GDM1 (cell line): ENCODE data around the gene RIC1.
"Not testable (repeated sequence)": the region's sequence is repeated elsewhere in the genome, so short reads cannot be mapped to it uniquely, and the experiment has no call there.

ENCODE experiments used
- DNase-seq: peaks from one replicate; lab custom pipeline; 2025; lab: John Stamatoyannopoulos, UW

The RIC1 gene

DNA sequence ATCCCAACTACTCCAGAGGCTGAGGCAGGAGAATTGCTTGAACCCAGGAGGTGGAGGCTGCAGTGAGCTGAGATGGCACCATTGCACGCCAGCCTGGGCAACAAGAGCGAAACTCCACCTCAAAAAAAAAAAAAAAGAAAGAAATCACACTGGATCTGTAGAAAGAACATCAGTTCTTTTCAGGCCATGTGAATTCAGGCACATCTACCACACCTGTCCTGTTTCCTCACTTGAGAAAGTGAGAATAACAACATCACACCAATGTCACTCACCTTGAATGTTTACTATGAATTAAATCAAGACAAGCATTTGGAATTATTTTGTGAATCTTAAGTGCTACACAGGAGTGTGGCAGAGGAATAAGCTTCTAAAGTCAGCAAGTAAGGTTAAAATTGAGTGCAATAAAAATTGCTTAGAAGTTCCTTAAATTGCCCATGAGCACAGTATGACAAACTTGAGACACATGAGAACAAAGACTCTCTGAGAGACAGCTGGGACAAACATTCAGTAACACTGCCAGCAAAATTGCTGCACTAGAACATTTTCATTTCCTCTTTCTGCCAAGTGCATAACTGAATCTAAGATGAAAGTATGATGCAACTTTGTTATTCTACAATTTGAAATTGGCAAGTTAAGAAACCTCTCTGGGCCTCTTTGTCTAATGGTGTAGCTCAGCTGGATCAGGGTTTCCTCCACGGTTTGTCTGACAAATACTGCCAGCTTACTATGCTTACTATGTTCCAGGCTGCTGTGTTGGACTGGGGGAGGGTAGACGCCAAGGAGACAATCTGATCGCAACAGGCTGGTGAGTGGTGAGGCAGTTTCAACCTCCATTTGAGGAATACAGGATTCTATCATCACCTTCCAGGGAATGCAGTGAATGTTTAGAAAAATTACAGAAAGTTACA lies 1.9 kb upstream of the RIC1 start:
- DNase-seq = peak; percentile 75

DNA sequence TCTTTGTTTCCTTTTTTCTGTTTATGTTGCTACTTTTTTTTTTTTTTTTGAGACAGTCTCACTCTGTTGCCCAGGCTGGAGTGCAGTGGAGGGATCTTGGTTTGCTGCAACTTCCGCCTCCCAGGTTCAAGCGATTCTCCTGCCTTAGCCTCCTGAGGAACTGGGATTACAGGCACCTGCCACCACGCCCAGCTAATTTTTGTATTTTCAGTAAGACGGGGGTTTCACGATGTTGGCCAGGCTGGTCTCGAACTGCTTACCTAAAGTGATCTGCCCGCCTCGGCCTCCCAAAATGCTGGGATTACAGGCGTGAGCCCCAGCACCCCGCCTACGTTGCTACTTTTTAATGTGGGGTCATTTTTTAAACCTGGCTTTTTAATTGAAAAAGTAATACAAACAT lies 1.2 kb upstream of the RIC1 start:
- not testable (repeated sequence) for DNase-seq

DNA sequence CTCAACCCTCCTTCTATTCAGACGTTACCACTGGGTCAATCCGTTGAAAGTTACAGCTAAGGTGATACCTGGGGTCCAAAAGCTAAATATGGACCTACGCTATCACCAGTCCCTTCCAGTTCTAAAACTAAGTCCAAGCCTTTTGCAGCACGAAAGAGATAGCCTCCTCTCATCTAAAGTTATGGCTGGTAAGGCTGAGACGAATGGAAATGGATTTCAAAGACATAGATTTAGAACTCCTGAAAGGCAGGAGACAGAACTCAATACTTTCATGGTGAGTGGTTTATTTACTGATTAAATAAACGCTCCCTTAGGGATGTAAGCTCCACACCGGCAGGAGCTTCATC lies 751 bp upstream of the RIC1 start:
- no peak for DNase-seq

DNA sequence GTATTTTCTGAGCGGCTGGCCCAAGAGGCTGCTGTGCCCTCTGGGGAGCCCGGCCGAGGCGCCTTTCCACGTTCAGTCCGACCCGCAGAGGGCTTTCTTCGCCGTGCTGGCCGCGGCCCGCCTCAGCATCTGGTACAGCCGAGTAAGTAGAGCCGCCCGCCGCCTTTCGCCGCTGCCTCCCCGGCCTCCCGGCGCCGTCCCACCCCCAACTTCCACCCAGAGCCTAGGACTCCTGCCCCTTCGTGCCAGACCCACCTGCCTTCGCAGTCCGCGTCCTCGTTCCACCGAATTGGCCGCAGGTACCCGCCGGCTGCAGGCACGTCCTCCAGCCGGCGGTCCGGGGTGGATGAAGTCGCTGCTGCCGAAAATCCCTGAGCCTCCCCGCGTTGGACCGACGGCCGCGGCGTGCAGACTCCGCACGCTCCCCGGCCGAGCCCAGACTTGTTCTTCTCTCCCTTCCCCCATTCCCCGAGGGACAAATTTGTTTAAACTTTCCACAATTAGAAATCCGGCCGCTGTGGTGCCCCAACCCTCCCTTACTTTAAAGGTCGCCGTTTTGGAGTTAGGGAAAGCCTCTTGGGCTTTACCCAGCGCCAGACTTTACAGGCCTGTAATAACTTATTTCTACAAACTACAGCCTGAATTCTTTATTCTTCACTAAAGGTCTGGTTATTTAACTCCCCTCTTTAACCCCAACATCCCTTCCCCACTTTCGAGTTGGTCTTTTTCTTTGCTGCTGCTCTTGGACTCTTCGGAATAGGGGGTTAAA lies 589 bp downstream of the RIC1 start:
- peak; percentile 36 for DNase-seq

DNA sequence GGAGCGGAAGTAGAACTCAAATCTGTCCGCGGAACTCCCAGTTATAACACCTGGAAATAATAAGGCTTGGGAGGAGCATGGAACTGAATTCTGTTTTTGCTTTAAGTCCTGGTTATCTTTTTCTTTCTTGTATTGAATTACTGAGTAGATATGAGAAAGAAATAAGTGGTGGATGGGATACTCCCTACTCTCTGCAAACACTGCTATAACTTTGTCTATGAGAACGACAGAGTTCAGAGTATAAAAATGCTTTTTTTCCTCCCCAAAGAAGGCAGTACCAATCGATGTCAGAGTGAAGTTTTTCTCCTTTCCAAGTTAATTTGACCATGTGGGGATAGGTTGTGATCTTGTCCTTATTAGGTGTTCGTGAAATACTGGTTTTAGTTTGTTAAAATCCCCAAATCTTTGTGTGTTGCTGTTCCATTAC lies 1.2 kb downstream of the RIC1 start:
- no peak for DNase-seq

DNA sequence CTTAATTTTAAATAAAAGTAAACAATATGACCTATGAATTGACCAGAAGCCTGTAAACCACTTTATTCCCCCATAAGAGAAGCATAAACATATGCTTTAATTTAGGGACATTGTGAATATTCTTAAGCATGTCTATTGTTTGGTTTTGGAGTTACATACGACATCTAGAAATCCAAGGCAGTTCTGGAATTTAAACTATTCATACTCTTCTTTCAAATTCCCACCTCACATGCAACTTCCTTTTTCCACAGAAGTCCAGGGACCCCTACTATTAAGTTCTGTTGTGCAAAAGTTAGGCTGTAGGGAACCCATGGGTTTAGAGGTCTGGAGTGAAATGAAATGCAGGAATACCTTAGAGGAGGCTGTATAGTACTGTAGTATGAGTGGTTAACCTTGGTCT lies 2.1 kb downstream of the RIC1 start:
- no peak for DNase-seq

DNA sequence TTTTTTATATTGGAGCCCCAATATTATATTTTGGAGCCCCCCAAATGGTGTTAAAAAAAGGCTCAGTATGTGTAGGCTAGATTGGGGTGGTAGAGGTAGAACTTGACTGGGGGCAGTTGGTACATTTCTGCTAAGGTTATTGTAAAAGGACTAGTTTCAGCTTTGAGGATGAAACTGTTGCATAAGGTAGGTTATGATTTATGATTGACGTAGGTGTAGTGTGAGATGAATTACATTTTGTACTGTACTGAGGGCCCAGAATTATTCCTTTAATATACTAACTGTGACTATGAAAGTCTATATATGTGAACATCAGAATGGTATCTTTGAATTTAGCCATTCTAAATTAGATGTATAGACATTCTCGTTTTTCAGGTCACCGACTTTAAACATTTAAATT lies 3.6 kb downstream of the RIC1 start:
- no peak for DNase-seq

DNA sequence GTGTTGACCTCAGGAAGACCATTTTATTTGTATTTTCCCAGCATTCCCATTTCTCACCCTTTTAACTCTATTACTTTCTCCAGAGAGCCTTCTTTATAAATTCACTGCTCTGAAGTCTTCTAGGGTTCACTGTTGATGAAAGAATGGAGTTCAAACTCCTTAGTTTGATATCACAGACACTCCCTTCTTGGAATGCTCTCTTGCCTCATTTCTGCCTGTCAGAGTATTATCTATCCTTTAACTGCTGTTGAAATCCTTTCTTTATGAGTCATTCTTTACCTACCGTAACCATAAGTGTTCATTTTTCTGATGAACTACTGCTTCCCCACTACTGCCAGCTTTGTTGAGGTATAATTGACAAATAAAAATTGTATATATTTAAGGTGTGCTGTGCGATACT lies 4.3 kb downstream of the RIC1 start:
- no peak for DNase-seq

DNA sequence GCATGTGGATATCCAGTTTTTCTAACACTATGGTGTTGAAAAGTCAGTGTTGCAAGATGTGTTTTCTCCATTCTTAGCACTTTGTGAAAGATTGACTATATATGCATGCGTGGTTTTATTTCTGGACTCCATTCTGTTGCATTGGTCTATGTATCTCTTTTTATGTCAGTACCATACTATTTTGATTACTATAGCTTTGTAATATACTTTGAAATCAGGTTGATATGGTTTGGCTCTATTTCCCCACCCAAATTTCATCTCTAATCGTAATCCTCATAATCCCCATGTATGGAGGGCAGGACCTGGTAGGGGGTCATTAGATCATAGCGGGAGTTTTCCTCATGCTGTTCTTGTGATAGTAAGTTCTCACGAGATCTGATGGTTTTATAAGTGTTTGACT lies 6.5 kb downstream of the RIC1 start:
- no peak for DNase-seq

DNA sequence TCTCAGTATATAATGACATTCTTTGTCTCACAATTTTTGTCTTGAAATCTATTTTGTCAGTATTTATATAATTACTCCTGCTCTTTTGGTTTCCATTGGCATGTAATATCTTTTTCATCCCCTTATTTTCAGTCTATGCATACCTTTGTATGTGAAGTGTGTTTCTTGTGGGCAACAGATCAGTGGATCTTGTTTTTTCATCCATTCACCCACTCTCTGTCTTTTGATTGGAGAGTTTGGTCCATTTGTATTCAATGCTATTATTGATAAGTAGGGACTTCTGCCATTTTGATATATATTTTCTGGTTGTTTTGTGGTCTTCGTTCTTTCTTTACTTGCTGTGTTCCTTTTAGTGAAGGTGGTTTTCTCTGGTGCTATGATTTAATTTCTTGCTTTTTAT lies 10.9 kb downstream of the RIC1 start:
- no peak for DNase-seq

DNA sequence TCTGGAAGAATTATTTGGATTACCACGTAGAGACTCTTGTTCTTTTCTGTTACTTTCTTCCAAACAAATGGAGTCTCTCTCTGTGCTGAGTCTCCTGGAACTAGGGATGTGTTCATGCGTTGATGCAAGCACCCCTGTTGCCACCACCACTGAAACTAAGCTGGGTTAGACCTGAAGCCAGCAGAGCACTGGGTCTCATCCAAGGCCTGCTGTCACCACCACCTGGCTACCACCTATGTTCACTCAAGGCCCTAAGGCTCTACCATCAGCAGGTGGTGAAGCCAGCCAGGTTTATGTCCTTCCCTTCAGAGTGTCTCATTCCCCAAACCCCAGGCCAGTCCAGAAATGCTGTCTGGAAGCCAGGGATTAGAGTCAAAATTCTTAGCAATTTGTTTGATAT lies 13.3 kb downstream of the RIC1 start:
- no peak for DNase-seq

DNA sequence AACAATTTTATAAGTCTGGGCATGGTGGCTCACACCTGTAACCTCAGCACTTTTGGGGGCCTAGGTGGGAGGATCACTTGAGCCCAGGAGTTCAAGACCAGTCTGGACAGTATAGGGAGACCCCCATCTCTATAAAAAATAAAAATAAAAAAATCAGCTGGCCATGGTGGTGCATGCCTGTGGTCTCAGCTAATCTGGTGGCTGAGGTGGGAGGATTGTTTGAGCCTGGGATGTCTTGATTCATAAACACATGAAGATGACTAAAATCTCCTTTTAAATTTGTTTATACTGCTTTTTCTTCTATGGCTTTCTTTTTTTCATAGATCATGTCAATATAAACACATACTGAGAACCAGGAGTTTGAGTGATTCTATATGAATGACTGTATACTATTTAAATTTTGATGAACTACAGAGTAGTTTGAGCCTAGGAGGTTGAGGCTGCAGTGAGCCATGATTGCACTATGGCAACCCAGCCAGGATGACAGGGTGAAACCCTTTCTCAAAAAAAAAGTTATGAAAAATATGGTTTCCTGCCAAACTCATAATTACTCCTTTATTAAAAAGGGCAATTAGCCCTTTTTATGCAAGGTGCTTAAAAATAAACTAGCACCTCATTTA lies 14.2 kb downstream of the RIC1 start:
- DNase-seq = no peak

DNA sequence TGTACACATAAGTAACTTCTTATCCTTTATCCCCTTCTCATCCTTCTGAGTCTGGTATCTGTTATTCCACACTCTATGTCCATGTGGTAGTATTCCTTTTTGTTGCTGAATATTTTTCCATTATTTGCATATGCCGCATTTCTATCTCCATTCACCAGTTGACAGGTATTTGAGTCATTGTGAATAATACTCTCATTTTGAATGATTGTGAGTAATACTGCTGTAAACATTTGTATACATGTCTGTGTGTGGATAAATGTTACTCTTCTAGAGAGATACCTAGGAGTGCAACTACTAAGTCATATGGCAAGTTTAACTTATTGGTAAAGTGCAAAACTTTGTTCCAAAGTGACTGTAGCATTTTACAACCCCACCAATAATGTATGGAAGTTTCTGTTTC lies 15.6 kb downstream of the RIC1 start:
- DNase-seq = no peak

DNA sequence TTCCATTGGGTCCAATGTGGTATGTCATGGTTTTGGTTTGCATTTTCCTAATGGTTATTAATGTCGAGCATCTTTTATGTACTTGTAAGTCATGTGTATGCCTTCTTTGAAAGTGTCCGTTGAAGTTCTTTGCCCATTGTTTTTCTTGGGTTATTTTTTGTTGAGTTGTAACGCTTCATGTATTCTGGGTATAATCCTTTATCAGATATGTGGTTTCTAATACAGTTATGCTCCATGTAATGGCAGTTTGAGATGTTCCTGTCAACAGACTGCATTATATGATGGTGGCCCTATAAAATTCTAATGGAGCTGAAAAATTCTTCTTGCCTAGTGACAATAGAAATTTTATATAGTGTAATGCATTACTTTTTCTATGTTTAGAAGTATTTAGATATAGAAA lies 17.2 kb downstream of the RIC1 start:
- DNase-seq = no peak

DNA sequence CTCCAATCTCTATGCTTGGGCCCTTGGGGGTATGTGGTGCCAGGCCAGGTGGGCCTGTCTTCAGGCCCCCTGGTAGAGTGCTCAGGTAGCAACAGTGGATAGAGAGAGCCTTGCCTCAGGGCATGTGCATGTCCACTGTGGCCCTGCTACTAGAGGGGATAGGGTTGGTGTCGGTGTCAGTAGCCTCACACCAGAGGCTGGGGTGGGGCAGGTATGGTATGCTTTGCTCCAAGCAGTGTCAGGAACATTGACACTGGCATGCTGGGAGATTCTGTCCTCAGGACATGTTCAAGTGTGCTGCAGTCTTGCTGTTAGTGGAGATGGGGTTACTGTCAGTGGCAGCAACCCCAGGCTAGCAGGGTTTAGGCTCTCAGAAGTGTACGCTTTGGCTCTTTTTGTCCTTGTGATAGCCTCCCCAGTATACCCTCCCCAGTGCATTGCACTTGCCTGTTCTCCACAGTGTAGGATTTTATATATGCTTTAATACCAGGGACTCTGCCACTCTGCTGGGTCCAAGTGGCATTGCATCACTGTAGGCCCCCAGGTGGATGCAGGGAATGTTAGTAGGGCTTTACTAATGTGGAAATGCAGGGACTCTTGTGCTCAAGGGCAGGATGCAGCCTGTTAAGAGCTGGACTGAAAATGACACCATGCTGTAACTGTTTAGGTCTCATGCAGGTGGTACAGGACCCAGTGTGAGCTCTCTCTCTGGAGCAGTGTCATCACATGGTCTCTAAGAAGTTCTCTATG lies 21.6 kb downstream of the RIC1 start:
- no peak for DNase-seq

DNA sequence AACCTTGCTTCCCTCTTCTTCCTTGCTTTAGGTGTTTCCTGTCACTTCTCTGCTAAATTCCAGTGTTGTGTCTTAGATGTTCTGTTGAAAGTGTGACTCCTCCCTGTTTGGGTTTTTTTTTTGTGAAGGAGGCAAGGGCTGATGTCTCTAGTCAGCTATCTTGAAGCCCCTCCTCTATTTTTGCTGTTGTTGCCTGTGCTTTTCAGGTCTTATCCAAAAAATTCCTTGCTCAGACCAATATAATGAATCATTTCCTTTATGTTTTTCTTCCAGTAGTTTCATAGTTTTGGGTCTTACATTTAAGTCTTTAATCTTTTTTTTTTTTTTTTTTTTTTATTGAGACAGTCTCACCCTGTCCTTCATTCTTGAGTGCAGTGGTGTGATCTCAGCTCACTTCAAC lies 22.3 kb downstream of the RIC1 start:
- no peak for DNase-seq

DNA sequence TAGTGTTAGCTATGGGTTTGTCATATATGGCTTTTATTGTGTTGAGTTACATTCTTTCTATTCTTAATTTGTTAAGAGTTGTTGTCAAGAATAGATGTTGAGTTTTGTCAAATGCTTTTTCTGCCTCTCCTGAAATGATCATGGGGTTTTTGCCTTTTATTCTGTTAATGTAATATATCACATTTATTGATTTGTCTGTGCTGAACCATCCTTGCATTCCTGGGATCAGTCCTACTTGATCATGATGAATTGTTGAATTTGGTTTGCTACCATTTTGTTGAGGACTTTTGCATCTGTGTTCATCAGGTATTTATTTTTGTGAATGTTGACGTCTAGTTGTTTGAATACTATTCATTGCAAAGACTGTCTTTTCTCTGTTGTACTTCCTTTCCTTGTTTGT lies 23.9 kb downstream of the RIC1 start:
- DNase-seq = no peak

DNA sequence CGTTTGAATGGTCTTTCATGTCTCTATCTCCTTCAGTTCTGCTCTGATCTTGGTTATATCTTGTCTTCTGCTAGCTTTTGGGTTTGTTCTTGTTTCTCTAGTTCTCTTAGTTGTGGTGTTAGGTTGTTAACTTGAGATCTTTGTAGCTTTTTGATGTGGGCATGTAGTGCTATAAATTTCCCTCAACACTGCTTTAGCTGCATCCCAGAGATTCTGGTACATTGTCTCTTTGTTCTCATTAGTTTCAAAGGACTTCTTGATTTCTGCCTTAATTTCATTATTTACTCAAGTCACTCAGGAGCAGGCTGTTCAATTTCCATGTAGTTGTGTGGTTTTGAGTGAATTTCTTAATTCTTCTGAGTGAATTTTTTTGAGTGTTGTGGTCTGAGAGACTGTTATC lies 33.9 kb downstream of the RIC1 start:
- not testable (repeated sequence) for DNase-seq

DNA sequence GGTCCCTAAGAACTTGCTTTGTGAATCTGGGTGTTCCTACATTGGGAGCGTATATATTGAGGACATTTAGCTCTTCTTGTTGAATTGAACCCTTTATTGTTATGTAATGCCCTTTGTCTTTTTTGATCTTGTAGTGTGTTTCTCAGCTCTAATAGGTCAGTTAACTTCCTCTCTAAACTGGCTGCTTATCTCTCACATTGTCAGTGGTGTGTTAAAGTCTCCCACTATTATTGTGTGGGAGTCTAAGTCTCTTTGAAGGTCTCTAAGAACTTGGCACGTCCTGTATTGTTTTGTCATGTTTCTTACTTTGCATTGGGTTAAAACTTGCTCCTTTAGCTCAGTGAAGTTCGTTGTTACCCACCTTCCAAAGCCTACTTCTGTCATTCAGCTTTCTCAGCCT lies 36.2 kb downstream of the RIC1 start:
- no peak for DNase-seq

DNA sequence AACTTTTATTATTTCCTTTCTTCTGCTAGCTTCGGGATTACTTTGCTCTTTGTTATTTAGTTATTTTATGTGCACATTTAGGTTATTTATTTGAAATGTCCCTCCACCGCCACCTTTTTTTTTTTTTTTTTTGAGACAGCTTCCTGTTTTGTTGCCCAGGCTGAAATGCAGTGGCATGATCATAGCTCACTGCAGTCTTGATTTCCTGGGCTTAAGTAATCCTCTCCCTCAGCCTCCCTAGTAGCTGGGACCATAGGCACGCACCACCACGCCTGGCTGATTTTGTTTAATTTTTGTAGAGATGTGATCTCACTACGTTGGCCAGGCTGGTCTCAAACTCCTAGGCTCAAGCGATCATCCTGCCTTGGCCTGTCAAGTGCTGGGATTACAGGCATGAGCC lies 38.5 kb downstream of the RIC1 start:
- no peak for DNase-seq

DNA sequence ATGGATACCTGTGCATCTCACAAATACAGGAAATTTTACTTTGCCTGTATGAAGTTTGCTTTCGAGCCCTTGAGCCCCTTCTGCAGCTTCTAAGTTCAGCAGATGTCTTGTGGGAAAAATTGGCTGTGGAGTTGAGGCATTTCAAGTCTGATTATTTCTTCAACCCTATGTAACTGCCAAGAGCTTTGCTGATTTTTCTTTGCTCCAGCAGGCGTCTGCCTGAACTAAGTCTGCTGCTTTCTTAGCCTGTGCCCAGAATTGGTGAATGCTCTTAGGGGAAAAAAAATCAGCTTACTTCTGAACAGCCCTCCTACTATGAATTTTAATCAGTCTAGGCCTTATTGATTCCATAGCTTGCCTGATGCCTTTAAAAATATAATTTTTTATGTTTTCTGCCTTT lies 41.2 kb downstream of the RIC1 start:
- no peak for DNase-seq

DNA sequence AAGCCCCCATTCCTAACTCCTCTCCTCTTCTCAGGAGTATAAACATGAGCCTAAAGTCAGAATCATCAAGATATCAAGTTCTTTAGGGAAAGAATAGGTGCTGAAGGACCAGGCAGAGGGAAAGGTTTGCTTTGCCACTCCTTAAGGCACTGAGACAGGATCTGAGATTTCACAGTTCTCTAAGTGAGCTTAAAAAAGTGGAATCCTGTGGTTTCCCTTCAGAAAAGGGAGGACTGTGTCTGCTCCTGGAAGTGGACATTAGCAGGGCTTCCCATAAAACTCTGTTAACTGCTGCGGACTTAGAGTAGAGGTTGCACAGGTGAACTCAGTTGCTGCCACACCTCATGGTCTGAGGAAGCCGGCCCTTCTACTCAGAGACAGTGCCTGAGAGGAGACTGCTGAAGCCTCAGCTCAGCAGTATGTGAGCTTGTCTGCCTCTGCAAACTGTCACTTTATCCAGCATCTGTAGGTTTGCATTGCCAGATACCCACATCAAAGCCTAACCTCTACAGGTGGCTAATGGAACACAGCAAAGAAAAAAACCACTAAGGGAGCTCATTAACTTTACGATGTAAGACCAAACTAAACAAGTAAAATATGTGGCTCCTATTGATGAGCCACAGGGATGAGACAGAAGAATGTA lies 42.9 kb downstream of the RIC1 start:
- no peak for DNase-seq
